A549 (cell line): ENCODE results near the gene NOXA1. TPM values are rescaled to one million over a fixed set of nuclear protein-coding genes. Genes with fewer than 3 reads are reported as not detected.

Experiments used
- ATAC-seq, 2 experiments: fragments of 200-7000 bp in 1 of 2; fragments of >200 bp in 1 of 2; cut with Nextera tagmentation in 1 of 2; cut with Tn5 transposase in 1 of 2; 3 replicates each; pipeline versions ENCODE4 v1.8.0 to v1.9.1; 2018 to 2020; ENCODE audit warnings: mild to moderate bottlenecking in 1 of 2, moderate library complexity in 1 of 2
- CTCF ChIA-PET: fragments of 300-600 bp; sonication (Branson Sonifier 250); formaldehyde crosslinking; extraction: SDS; loops from one replicate; lab custom pipeline; 2021; ENCODE audit warnings: antibody characterized with exemption, inconsistent platforms; lab: Yijun Ruan, JAX
- POLR2A ChIA-PET: fragments of 350-600 bp; formaldehyde crosslinking; extraction: SDS; loops from one replicate; lab custom pipeline; 2021; ENCODE audit warnings: antibody characterized with exemption, inconsistent platforms; lab: Yijun Ruan, JAX
- DNase-seq, 2 experiments: peaks; one replicate each; pipeline versions ENCODE4 v3.0.0 to v3.0.0-alpha.2; 2011 to 2016; ENCODE audit warnings: low read depth in 1 of 2, low spot score in 1 of 2
- FAIRE-seq: peaks from 2 replicates; lab custom pipeline; 2011; peaks lifted over from hg19 to GRCh38; lab: Jason Lieb, UNC
- H3K27ac ChIP-seq, 2 experiments: fragments of >200 bp; sonication (Bioruptor Twin); formaldehyde crosslinking; 3 replicates each; pipeline ENCODE4 v1.5.1; 2016 to 2017
- H3K4me1 ChIP-seq: fragments of >200 bp; sonication (Bioruptor Twin); formaldehyde crosslinking; 3 replicates; pipeline ENCODE4 v1.6.1; 2016
- H3K4me2 ChIP-seq: fragments of >200 bp; sonication (Bioruptor Twin); formaldehyde crosslinking; 3 replicates; pipeline ENCODE4 v1.6.1; 2016
- H3K4me3 ChIP-seq: fragments of >200 bp; sonication (Bioruptor Twin); formaldehyde crosslinking; 3 replicates; pipeline ENCODE4 v1.5.1; 2016
- H3K9me3 ChIP-seq: fragments of >200 bp; sonication (Bioruptor Twin); formaldehyde crosslinking; 3 replicates; pipeline ENCODE4 v1.6.1; 2016
- BCL3 ChIP-seq: fragments of >200 bp; sonication (Bioruptor Twin); formaldehyde crosslinking; IDR thresholded peaks from 3 replicates; pipeline ENCODE4 v1.6.1; 2016
- BHLHE40 ChIP-seq: IDR thresholded peaks from 2 replicates; pipeline ENCODE4 v1.6.1; 2012; ENCODE audit warnings: low read depth, low read length, inconsistent platforms
- CBX2 ChIP-seq: fragments of 200-600 bp; sonication (generic); IDR thresholded peaks from 2 replicates; pipeline ENCODE4 v1.6.1; 2016; ENCODE audit warnings: low read depth, mild to moderate bottlenecking, borderline replicate concordance
- CBX8 ChIP-seq: fragments of 200-600 bp; sonication (generic); IDR thresholded peaks from 2 replicates; pipeline ENCODE4 v1.6.1; 2016
- CEBPB ChIP-seq, 2 experiments: fragments of >200 bp in 1 of 2; sonication (Bioruptor Twin) in 1 of 2; formaldehyde crosslinking in 1 of 2; IDR thresholded peaks; 2 replicates each; pipeline ENCODE4 v1.6.1; 2012 to 2016
- E2F6 ChIP-seq: IDR thresholded peaks from 2 replicates; pipeline ENCODE4 v1.6.1; 2012; ENCODE audit warnings: low read depth, borderline replicate concordance
- EHF ChIP-seq: fragments of 250-450 bp; sonication (Bioruptor Pico); IDR thresholded peaks from 2 replicates; pipeline ENCODE4 v1.5.0; 2020; ENCODE audit warnings: mild to moderate bottlenecking
- GATA3 ChIP-seq: IDR thresholded peaks from 2 replicates; pipeline ENCODE4 v1.6.1; 2012; ENCODE audit warnings: borderline replicate concordance
- HDAC2 ChIP-seq: fragments of 200-600 bp; sonication (generic); IDR thresholded peaks from 2 replicates; pipeline ENCODE4 v1.6.1; 2016
- HMGXB4 ChIP-seq: fragments of 250-450 bp; sonication (Bioruptor Pico); IDR thresholded peaks from 2 replicates; pipeline ENCODE4 v1.5.0; 2021; ENCODE audit warnings: mild to moderate bottlenecking, moderate library complexity, borderline replicate concordance
- HOXB13 ChIP-seq: fragments of 250-450 bp; sonication (Bioruptor Pico); IDR thresholded peaks from 2 replicates; pipeline ENCODE4 v1.5.0; 2020; ENCODE audit warnings: low read depth, mild to moderate bottlenecking, moderate library complexity
- JUNB ChIP-seq: fragments of >200 bp; sonication (Bioruptor Twin); formaldehyde crosslinking; IDR thresholded peaks from 2 replicates; pipeline ENCODE4 v1.6.1; 2016
- MYC ChIP-seq: IDR thresholded peaks from 2 replicates; pipeline ENCODE4 v1.6.1; 2012; ENCODE audit warnings: mild to moderate bottlenecking, inconsistent platforms, low read length, improper control_type of control experiment, borderline replicate concordance
- NR3C1 ChIP-seq: fragments of >200 bp; sonication (Bioruptor Twin); formaldehyde crosslinking; IDR thresholded peaks from 3 replicates; pipeline ENCODE4 v1.6.1; 2017
- PBX3 ChIP-seq: IDR thresholded peaks from 2 replicates; pipeline ENCODE4 v1.6.1; 2012
- PHF8 ChIP-seq: fragments of 200-600 bp; sonication (generic); IDR thresholded peaks from 2 replicates; pipeline ENCODE4 v1.6.1; 2016; ENCODE audit warnings: low read depth, mild to moderate bottlenecking, antibody characterized with exemption, moderate library complexity, borderline replicate concordance
- RFX5 ChIP-seq: fragments of 450-650 bp; IDR thresholded peaks from 2 replicates; pipeline ENCODE4 v1.7.1; 2014; ENCODE audit warnings: antibody characterized with exemption, mild to moderate bottlenecking, moderate library complexity
- RNF2 ChIP-seq: fragments of 200-600 bp; sonication (generic); IDR thresholded peaks from 2 replicates; pipeline ENCODE4 v1.6.1; 2016; ENCODE audit warnings: low read depth, mild to moderate bottlenecking, antibody characterized with exemption, moderate library complexity, borderline replicate concordance
- SMC3 ChIP-seq: fragments of >200 bp; sonication (Bioruptor Twin); formaldehyde crosslinking; IDR thresholded peaks from 3 replicates; pipeline ENCODE4 v1.6.1; 2018; ENCODE audit warnings: inconsistent platforms
- SREBF2 ChIP-seq: fragments of 450-650 bp; IDR thresholded peaks from 2 replicates; pipeline ENCODE4 v1.6.1; 2014; ENCODE audit warnings: mild to moderate bottlenecking, moderate library complexity
- TFCP2L1 ChIP-seq: fragments of 250-450 bp; sonication (Bioruptor Pico); IDR thresholded peaks from 2 replicates; pipeline ENCODE4 v1.5.0; 2021; ENCODE audit warnings: mild to moderate bottlenecking
- TP53 ChIP-seq: fragments of 250-450 bp; sonication (Bioruptor Pico); IDR thresholded peaks from 2 replicates; pipeline ENCODE4 v1.5.0; 2021; ENCODE audit warnings: mild to moderate bottlenecking, moderate library complexity
- USF2 ChIP-seq: fragments of 450-650 bp; IDR thresholded peaks from 2 replicates; pipeline ENCODE4 v1.6.1; 2014; ENCODE audit warnings: antibody characterized with exemption
- ZFP36 ChIP-seq: fragments of 450-650 bp; IDR thresholded peaks from 2 replicates; pipeline ENCODE4 v1.6.1; 2014; ENCODE audit warnings: borderline replicate concordance; ENCODE audit not compliant: partially characterized antibody
- ZSCAN20 ChIP-seq: fragments of 250-450 bp; sonication (Bioruptor Pico); IDR thresholded peaks from 2 replicates; pipeline ENCODE4 v1.8.0; 2022; ENCODE audit warnings: mild to moderate bottlenecking, moderate library complexity
- WGBS: methylation state at CpG from one replicate; pipeline ENCODE4 v1.1.6; 2017; ENCODE audit errors: missing lambda C conversion rate; 5-methylcytosine and 5-hydroxymethylcytosine counted together
- polyA plus RNA-seq, 4 experiments: library from polyadenylated mRNA; depleted of rRNA in 3 of 4; stranded (reverse); fragments of >200 nt; fragmentation: RNase III in 1 of 4; extraction: RNeasy Plus Mini Kit Qiagen cat#74134 plus additional on column Dnase treatment in 1 of 4; gene quantifications; 2 replicates in 3 of 4; 3 replicates in 1 of 4; pipeline ENCODE4 v1.2.3, GENCODE V29; 2011 to 2017

The NOXA1 gene
- polyA plus RNA-seq, 2 of the 4 experiments (the other 2 are of a cell fraction) = 0.44 to 1.5 TPM

- FAIRE-seq (no peak), ATAC-seq (0 out of 6 replicates have a peak, but pooled peaks of 1 of the 2 experiments have one; percentile 7), DNase-seq (no peak)
- WGBS = 89% methylated on average over 21 of the region's 26 CpGs
- H3K4me2 ChIP-seq = peak overlapping the region; percentile 24; the same call in 1 of the 3 replicates
- H3K9me3 ChIP-seq = no peaks in the 10 kb centered on the region
- H3K4me3 ChIP-seq = no peak overlapping the region
- H3K4me1 ChIP-seq = peaks cover 7% of the 10 kb centered on the region
- peak overlapping the region in 1 of 2 experiments; percentile 70; a peak in 3 of 6 replicates for H3K27ac ChIP-seq
- ChIA-PET POLR2A (interaction anchor here (0.5 to 1.1 kb wide), 2 partner anchors 26 to 95 kb away, joined by 3 to 8 read pairs; partner anchors contain the start of gene NRARP), CTCF (interaction anchor here (1.0 to 3.0 kb wide), 4 partner anchors 26 to 150 kb away, joined by 3 to 12 read pairs (median 3); partner anchors contain the start of genes EXD3 and NOXA1)
- TF ChIP-seq ZFP36 (no peak), ZSCAN20 (CRISPR knock-in tag) (no peak), MYC (no peak), PHF8 (no peak), TP53 (CRISPR knock-in tag) (no peak), E2F6 (no peak)
- TF ChIP-seq, all 56 proteins: peak for 0
These were observed 26.4 kb upstream of the NOXA1 start for GRCh38 chr9:137396634-137397367.

- ATAC-seq = no peak
- no peak overlapping the region for H3K4me3 ChIP-seq
- 85% methylated on average over 20 of the region's 20 CpGs for WGBS
- H3K4me2 ChIP-seq = no peak overlapping the region
- TF ChIP-seq SMC3 (no peak), GATA3 (no peak), HDAC2 (no peak), CBX2 (no peak), CBX8 (no peak), ZSCAN20 (CRISPR knock-in tag) (no peak), USF2 (no peak), HOXB13 (no peak), JUNB (no peak), SREBF2 (no peak), RFX5 (no peak), EHF (no peak)
- ChIA-PET CTCF (interaction anchor here (0.9 to 1.0 kb wide), 2 partner anchors 10 to 95 kb away, joined by 3 to 4 read pairs; no protein-coding TSS in a partner anchor), POLR2A (interaction anchor here (0.5 kb wide), 1 partner anchor 27 kb away, joined by 3 read pairs; no protein-coding TSS in a partner anchor)
- no peak overlapping the region for H3K27ac ChIP-seq
- no peaks in the 10 kb centered on the region for H3K9me3 ChIP-seq
- no peak for FAIRE-seq
- H3K4me1 ChIP-seq = peaks cover 7% of the 10 kb centered on the region
- no peak for DNase-seq
These were observed 25.3 kb upstream of the NOXA1 start for GRCh38 chr9:137397675-137398423.

- Histone ChIP-seq H3K4me1 (peaks cover 7% of the 10 kb centered on the region), H3K9me3 (no peaks in the 10 kb centered on the region), H3K27ac (no peak overlapping the region), H3K4me2 (no peak overlapping the region), H3K4me3 (no peak overlapping the region)
- WGBS = 95% methylated on average over 53 of the region's 60 CpGs
- ATAC-seq (no peak), DNase-seq (no peak), FAIRE-seq (no peak)
- CTCF ChIA-PET = no interaction called here
- POLR2A ChIA-PET = no interaction called here
- no peak for TF ChIP-seq BCL3
- TF ChIP-seq MYC = no peak
- TF ChIP-seq HMGXB4 (CRISPR knock-in tag) = no peak
- no peak for TF ChIP-seq NR3C1
- TF ChIP-seq BHLHE40 = no peak
- no peak for TF ChIP-seq CEBPB (IDR thresholded peaks at IDR 0.05)
- TF ChIP-seq TFCP2L1 (CRISPR knock-in tag) = no peak
- no peak for TF ChIP-seq PHF8
- no peak for TF ChIP-seq HDAC2
- no peak for TF ChIP-seq PBX3
- no peak for TF ChIP-seq RNF2
- no peak for TF ChIP-seq GATA3
These were observed 24.4 kb upstream of the NOXA1 start for GRCh38 chr9:137398561-137399468.
